Renal pelvis (tissue), 4 donors: ENCODE results near the gene KIRREL3. TPM values are rescaled to one million over a fixed set of nuclear protein-coding genes. Genes with fewer than 3 reads are reported as not detected.

Experiments used
- DNase-seq: peaks from one replicate; pipeline ENCODE4 v3.0.0-alpha.2; 2013
- polyA plus RNA-seq, 3 donors: library from polyadenylated mRNA; unstranded; fragments of 120-200 nt; gene quantifications; one replicate each; pipeline ENCODE4 v1.2.1, GENCODE V29; 2013; ENCODE audit not compliant: insufficient read length in 3 of 3

KIRREL3 gene
- polyA plus RNA-seq, 3 donors = 1.6 to 1.8 (median 1.7) TPM

DNA sequence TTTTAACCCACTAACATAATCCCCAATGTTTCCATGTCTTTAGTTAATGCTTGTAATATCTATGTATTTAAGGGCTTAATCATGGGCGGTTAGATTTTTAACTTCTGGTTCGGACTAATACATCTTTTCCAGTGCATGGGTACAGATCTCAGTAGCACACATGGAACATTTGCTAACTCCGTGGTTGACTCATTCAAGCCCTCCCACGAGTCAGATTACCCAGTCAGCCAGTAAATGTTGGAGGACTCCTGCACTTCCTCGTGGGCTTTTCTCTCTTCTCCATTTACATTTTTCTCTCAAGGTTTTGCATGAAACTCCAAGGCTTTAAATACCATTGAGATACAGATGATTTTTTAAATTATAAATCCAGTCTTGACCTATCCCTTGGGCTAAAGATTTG, 331.2 kb downstream of the KIRREL3 start:
- DNase-seq = no peak

DNA sequence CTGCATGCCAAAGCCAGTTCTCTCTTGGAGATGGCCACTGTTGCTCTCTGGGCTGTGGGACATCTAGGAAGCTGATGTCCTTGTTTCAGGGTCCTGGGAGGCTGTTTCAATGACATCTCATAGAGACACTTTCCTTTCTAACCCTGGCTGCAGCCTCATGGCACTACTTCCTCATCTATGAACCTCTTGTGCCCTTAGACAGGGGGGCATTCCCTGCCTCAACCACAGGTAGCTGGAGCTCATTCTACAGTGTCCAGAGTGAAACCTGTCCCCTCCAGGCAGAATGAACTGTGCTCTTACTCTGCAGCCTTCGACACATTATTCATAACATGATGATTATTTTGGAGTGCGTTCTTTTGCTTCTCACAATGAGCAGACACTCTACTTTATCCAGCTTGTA, 335.9 kb downstream of the KIRREL3 start:
- DNase-seq = no peak

DNA sequence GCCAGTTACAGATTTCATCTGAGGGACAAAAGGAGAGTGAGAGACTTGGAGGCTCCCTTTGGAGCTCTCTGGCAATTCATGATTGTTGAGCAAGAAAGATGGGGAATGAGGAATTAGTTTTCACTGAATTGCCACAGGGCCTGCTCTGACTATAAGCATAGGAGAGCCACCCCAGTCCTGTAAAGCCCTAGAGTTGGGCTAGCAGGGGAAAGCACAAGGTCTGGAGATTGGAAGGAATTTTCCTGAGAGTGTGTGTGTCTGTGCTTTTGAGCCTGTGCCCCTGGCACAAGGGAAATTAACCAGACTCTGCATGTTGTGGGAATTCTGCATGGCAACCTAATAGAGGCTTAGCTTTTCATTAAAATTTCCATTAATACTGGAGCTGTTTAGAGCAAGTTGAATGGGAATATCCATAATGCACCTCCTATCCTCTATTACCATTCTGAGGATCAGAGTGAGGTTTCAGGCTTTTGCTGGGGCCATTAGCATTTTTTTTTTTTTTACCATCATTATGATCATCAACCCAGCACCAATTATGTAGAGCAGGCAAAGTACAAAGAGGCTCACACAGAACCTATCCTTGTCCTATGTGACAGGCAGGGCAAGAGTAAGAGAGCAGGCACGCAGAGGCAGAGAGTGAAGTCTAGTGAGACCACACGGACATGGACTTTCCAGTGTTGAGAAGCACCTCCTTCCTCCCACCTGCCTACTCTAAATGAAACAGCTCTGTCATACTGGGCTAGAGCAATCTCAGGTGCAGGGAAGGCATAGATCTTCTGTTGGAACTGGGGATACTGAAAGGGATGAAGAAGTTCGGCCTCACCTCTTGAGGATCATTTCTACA, 336.6 kb downstream of the KIRREL3 start:
- no peak for DNase-seq

DNA sequence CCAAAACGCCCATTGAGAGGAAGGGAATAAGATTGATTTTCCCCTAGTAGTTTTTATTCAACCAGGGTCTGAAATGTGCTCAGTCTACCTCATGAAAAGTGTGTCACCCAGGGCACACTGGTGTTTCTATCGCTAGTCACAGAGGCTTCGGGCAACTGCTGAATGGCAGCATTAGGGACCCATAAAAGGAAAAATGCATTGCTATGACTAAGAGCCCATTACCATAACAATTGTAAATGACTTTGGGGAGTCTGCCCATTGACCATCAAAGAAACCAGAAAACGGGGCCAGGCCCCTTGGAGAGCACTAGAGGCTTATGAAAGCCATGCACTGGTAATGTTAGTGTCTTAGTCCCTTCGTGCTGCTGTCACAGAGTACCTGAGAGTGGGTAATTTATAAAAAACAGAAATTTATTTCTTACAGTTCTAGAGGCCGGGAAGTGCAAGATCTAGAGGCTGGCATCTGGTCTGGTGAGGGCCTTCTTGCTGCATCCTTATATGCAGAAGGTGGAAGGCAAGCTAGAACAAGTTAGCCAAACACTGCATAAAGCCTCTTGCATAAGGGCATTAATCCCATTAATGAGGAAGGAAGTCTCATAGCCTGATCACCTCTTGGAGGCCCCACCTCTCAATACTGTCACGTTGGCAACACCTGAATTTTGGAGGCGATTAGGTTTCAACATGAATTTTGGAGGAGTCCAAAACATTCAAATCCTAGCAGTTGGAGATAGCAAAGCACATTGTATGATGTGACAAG, 338.4 kb downstream of the KIRREL3 start:
- no peak for DNase-seq

DNA sequence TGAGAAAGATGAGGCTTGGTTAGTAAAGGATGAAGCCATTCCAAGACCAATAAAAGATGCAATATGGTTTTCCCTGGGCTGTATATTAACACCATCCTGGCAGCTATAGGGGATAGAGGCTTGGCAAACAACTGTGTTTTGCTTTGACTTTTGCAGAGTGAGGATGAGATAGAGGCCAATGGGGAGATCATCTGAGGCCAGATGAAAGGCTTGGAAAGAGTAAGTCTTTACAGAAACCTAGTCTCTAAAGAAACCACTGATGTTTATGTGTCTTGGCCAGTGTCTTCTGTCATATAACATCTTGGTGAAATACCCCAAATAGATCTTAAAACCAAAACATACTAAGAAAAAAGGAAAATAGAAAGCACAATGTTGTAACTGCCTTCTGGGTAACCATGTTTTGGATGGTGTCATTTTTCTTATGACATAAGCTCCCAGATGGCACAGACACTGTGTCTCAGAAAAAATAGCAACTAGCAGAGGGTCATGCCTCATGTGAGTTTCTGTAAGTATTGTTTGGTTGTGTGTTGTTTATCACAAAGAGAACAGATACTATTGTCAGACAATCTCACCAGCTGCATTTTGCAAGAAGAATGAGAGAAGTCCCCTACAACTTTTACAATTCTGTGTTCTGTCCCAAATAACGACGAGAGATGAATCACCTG, 339.7 kb downstream of the KIRREL3 start:
- no peak for DNase-seq

DNA sequence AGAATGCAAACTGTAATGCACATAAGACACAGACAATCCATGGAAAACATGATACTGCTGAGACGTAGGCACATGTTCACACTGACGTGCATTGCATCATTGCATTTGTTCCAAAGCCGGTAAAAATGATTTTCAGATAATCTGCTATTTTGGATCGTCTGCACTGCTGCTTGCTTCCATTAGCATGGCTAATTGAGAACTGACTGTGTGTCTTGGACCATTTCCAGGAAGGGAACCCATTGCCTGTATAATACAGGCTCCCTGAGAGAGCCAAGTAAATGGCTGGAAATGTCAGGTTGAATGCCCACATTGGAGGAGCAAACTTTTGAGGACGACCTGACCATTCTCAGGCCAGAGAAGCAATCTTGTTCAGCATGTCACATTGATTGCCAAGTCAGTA, 340.2 kb downstream of the KIRREL3 start:
- DNase-seq = no peak

DNA sequence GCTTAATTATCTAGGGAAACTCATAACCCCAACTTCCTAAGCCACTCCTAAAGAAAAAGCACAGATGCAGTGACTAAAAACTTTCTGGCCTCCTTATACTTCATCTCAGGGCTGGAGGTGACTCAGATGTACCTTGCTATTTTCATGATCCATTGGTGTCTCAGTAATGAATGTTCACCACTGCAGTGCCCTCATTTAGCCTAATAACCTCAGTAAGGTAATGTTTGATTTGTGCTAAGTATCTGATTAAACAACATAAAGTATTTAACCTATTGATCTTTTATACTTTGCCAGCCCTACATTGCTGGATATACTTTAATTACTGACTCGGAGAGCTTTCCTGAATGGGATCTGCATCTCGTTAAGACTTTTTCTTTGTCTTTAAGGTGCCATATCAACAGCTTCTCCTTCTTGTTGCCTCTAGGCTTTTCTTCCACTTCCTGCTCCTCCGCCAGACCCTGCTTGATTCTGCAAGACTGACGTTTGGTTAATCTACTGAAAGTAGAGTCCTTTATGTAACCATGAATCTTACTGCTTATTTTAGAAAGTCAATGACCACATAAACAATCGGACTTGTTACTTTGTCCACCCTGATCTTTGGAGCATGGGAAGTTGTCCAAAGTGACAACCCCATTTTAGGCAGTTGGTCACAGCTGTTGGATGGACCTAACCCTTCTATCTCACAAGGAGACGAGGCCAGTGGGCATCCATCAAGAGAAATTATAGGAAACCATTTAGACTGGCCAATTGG, 342.1 kb downstream of the KIRREL3 start:
- DNase-seq = no peak

DNA sequence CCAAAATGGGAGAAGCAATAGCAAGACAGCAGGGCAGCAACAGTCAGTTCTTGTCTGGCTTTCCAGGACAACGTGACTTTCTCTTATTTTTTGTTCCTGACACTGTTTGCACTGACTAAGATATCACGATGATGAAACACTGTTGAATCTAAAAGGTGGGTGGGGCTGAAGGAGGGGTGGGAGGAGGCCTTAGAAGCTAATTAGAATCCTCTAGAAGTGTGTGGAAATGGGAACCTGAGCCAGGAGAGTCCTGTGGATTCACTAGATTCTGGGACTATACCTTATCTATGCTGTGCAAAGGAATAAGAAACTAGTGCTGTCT, 344.8 kb downstream of the KIRREL3 start:
- no peak for DNase-seq

DNA sequence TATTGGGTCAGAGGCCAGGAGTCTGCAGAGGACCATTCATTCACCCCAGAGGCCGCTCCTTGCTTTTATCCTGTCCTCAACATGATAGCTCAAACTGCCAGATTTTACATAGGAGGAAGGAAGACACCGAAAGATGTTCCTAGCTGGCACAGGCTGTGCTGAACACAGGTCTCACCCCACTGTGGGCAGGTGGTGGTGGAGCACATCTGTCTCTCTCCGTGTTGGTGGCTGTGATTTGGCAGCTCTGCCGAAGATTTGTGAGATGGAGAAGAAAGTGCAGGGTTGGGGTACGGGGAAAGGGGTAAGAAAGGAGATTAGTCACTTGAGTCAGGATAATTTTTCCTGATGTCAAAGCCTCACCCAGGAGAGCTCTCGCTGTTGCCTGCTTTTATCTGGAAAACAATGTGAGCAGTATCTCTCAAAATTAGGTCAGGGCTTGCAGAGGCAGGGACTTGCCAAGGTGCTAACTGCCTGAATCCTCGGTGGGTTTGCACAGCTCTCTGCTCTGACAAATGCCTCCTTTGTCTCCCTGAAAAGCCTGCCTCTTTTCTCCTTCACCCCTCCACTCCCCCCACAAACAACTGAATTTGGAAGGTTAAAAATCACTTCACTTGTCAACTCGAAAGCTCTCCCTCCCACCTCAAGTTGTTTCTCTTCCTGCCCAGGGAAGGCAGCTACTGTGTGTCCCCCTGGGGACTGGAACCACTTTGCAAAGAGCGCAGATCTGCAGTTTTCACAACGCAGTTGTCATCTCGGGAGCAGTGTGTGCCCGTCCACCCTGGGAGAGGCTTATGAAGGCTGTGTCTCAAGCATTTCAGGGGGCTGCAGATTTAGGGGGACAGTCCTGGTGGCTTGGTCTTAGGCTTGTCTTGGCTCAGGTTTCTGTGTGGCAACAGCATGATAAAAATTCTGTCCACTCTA, 345.4 kb downstream of the KIRREL3 start:
- no peak for DNase-seq

DNA sequence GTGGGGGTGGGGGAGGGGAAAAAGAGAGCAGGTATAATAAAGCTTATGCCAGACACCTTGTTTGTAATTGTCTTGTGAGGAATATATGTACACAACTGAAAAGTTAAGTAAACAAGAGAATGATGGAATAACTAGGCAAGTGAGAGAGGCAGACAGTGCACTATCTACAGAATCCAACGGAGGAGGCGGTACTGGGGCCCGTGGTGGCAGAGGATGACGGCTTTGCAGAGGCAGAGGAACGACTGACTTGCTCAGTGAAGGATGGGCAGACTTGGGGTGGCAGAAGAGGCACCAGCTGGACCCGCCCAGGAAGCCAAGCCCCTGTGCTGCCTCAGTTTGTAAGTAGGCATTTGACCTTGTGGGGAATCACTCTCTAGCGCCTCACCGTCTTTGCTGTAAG, 347.5 kb downstream of the KIRREL3 start:
- DNase-seq = no peak

DNA sequence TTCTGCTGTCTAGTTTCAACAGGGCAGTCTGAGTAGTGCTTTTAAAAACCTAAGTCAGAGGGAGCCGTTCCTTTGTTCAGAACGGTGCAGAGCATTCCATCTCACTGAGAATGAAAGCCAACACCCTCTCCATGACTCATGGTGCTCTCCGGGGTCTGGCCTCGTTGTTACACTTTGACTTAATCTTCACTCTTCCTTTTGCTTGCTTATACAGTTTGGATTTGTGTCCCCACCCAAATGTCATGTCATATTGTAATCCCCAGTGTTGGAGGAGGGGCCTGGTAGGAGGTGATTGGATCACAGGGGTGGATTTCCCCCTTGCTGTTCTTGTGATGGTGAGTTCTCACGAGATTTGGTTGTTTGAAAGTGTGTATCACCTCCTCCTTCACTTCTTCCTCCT, 352.8 kb downstream of the KIRREL3 start:
- no peak for DNase-seq

DNA sequence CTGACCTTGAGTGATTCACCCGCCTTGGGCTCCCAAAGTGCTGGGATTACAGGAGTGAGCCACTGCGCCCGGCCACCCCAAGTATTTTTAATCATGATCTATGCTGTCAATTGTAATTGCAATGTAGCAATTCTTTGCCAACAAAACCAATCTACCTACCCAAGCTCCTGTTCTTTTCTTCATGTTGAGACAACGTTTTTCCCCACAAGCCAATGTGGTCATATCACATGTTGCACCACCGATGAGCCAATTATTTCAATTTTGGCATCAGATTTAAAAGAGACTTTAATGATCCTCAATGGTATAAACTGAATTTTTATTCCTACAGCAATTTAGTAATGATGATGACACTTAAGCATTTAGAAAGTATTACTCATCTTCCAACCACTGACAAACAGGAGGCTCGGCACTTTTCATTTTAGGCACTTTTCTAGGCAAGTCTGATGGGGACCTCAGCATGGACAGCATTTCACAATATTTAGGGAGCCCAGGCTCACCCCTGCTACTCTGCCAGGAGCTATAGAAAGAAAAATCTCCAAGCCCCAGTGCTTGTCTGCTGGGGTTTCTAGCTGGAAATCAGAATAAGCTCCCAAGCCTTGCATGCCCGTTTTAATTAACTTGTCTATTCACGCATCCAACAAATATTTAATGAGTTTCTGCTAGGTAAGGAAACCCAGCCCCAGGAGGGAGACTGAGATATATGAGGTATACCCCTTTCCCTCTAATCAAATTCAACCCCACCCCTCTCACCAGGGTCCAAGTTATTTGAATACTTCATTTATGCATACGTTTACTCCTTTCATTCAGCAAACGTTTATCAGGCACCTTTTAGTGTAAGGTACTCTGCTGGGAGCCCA, 353.6 kb downstream of the KIRREL3 start:
- no peak for DNase-seq

DNA sequence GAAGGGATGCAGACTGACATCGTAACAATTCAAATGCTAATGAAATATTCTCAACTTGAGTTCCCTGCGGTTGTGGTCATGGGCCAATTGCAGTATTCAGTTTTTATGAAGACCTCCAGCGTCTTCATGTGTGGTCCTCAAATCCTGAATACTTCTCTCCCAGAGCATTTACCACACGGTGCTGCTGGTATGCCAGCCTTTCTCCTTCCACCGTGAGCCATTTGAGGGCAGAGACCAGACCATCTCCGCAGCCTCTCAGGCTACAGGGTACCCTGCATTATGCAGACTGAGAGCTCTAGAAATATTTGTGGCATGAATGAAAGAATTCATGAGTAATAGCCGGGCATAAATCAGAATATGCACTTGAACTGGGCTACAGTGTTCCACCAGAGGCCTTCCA, 355.4 kb downstream of the KIRREL3 start:
- DNase-seq = no peak

DNA sequence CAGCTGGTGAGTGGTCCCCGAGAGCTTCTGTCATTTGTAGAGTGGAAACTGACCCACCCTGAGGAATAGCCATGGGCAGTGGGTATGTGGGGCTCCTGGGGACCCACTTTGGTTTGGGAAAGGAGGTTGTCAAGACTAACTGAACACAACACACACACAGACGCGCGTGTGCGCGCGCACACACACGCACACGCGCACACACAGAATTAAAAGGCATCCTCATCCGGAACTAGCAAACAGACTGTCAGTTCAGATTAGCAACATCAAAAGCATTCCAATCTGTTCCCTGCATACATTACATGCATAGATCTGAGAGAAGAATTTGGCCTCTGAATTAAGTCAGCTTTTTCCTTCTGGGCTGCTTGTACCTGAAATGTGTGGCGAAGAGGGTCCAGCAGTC, 360.4 kb downstream of the KIRREL3 start:
- no peak for DNase-seq

DNA sequence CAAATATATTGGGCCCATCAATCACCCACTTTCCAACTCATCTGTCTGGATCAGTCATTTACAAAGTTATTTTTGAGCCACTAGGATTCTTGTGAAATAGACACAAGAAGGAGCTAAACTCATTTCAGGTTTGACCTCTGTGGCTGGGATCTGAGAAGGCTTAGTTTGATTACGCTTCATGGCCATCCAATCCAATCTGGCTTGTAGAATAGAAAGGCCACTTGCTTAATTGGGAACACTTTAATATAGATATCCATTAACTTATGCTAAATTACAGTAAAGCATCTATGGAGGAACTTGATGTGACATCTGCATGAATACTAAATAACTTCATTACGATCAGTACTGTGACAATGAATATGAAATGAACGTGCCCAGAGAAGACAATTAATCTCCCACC, 360.9 kb downstream of the KIRREL3 start:
- DNase-seq = no peak

DNA sequence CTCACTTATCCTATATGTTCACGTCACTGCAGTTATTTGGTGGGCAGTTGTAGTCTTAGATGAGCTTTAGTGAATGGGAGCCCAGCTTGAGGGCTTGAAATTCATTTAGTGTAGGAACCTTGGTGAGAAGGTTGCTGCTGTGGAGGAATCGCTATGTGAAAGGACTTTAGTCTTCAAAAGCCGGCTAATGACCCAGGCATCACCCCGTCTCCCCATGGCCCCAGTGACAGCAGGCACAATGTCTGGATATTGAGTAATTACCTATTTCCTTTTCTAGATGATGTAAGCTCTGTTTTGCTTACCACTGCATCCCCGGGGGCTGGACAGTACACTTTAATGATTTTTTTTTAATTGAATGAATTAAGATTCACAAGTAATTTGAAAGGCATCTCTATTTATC, 361.9 kb downstream of the KIRREL3 start:
- no peak for DNase-seq

DNA sequence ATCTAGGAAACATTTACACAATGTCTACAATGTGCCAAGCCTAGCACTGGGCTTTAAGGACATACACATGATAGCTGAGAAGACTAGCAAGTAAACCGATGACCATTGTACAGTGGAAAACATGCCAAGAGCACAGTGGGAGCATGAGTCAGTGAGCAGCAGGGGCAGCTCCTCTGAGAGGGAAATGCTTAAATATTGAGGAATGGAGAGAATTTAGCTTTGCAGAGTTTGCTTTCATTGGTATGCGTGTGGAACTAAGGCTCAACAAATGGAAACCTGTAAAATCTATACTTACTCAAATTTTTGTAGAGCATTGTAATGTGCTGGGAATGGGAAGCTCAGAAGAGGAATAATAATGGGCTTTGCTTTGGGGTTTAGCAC, 362.8 kb downstream of the KIRREL3 start:
- no peak for DNase-seq

DNA sequence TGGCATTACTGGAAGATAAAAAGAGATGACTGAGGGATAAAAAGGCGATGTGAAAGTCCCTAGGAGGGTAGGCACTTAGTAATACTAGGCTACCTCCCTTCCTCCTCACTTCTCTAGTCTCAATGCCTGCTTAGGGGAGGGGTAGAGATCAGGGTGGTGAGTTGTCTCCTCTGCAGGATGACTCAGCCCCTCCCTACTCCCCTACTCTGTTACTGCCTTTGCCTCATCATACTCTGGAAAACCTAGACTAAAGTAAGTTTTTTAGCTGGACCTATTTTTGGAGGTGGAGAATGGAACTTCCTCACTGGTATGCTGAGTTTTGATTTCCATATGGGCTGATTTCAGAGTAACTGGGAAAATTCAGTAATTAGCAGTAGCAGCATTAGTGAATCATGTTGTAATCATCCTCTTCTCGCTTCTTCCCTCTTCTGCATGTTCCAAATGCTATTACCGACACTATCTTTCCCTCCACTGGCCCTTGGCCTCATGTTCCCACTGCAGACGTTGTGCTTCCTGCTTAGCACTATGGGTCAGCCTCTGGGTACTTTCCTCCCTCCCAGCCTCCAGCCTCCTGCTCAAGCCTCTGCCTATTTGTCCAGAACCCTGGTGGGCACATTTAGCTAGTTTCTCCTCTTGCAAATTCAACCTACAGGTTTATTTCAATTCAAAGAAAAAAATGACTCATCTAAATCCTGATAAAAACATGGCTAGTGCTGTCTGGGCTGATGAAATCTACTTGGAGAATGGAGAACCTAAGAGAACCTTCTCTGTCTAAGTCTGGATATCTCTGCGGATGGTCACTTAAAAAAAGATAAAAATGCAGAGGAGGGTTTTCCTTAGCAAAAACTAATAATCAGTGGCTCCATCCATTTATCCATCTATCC, 363.4 kb downstream of the KIRREL3 start:
- DNase-seq = no peak

DNA sequence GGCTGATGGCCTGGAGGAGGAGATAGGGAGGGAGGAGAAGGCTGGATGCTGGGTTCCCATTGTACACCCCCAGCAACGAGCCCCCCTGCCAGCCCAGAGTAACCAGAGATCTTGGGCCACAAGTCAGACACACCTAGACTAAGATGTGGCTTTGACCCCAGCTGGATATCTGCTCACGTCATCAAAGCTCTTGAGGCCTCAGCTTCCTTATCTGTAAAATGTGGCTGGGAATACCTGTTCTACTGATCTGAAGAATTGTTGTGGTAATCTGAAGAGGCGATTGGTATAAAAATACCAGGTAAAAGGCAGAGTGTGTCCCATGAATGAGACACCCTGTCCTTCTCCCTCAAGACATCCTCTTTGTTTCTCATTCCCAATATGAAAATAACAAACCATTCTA, 365.1 kb downstream of the KIRREL3 start:
- no peak for DNase-seq
